CD4-positive, CD25-positive, alpha-beta regulatory T cell (primary cell): Measurements from ENCODE around the gene IFI27L1. TPM values are rescaled to one million over a fixed set of nuclear protein-coding genes. Genes with fewer than 3 reads are reported as not detected.

Source experiments
- ATAC-seq, 2 donors: fragments of 150-1000 bp; cut with Tn5 transposase; one replicate each; pipeline ENCODE4 v1.10.0; 2021; ENCODE audit warnings: low read depth in 2 of 2, moderate number of reproducible peaks in 2 of 2, moderate library complexity in 1 of 2
- DNase-seq, 3 donors: peaks; one replicate each; pipeline versions ENCODE4 v3.0.0 to v3.0.0-alpha.2; 2012 to 2022; ENCODE audit warnings: mixed read lengths in 1 of 3
- H3K27ac ChIP-seq: one replicate; pipeline ENCODE4 v1.7.0; 2013; ENCODE audit warnings: mild to moderate bottlenecking, low read length; ENCODE audit not compliant: insufficient read depth, poor library complexity, severe bottlenecking
- H3K27me3 ChIP-seq: one replicate; pipeline ENCODE4 v1.7.0; 2013; ENCODE audit warnings: low read length; ENCODE audit not compliant: control insufficient read depth, insufficient read depth
- H3K36me3 ChIP-seq: one replicate; pipeline ENCODE4 v1.7.0; 2013; ENCODE audit warnings: mild to moderate bottlenecking, low read length, moderate library complexity; ENCODE audit not compliant: control insufficient read depth, insufficient read depth
- H3K4me1 ChIP-seq: 2 replicates; pipeline ENCODE4 v1.7.0; 2013; ENCODE audit warnings: mild to moderate bottlenecking, low read length; ENCODE audit not compliant: insufficient read depth, control insufficient read depth, poor library complexity, severe bottlenecking
- H3K4me3 ChIP-seq: one replicate; pipeline ENCODE4 v1.7.0; 2013; ENCODE audit warnings: low read depth, mild to moderate bottlenecking, low read length, moderate library complexity
- H3K9me3 ChIP-seq, 2 experiments: 1 replicate in 1 of 2; 2 replicates in 1 of 2; pipeline ENCODE4 v1.7.0; 2013; ENCODE audit warnings: low read length in 2 of 2, mild to moderate bottlenecking in 1 of 2, moderate library complexity in 1 of 2; ENCODE audit not compliant: control insufficient read depth in 2 of 2
- H3K27ac Mint-ChIP-seq, 3 donors: one replicate each; pipeline ENCODE4 v1.8.0; 2020 to 2022; ENCODE audit warnings: mild to moderate bottlenecking in 3 of 3, mixed read lengths in 3 of 3, moderate library complexity in 2 of 3
- H3K27me3 Mint-ChIP-seq: one replicate; pipeline ENCODE4 v1.8.0; 2022; ENCODE audit warnings: mild to moderate bottlenecking, mixed read lengths
- H3K36me3 Mint-ChIP-seq: one replicate; pipeline ENCODE4 v1.8.0; 2020; ENCODE audit warnings: mixed read lengths
- H3K4me1 Mint-ChIP-seq, 4 donors: one replicate each; pipeline ENCODE4 v1.8.0; 2020 to 2022; ENCODE audit warnings: mixed read lengths in 4 of 4, mild to moderate bottlenecking in 1 of 4
- H3K4me3 Mint-ChIP-seq, 4 donors: one replicate each; pipeline ENCODE4 v1.8.0; 2020 to 2022; ENCODE audit warnings: mild to moderate bottlenecking in 4 of 4, mixed read lengths in 4 of 4, moderate library complexity in 3 of 4
- H3K9me3 Mint-ChIP-seq, 7 donors: one replicate each; pipeline ENCODE4 v1.8.0; 2020 to 2022; ENCODE audit warnings: mixed read lengths in 7 of 7, mild to moderate bottlenecking in 3 of 7, moderate library complexity in 2 of 7
- polyA plus RNA-seq, 4 donors: library from polyadenylated mRNA; unstranded; fragments of 300-500 nt; fragmentation: Illumina TruSeq; gene quantifications; one replicate each; pipeline ENCODE4 v1.2.3, GENCODE V29; 2021
- total RNA-seq: library from RNA; stranded (reverse); gene quantifications from one replicate; pipeline ENCODE4 v1.2.3, GENCODE V29; 2022

IFI27L1 gene
- total and polyA plus RNA-seq, 5 donors from 2014 or later, result 5.8 to 12.0 (median 10.8) TPM

GRCh38 chr14:94132285-94132887, 51.3 kb downstream of the IFI27L1 start:
- Histone ChIP-seq H3K9me3 (peaks cover 0 to 11% of the 10 kb centered on the region in 2 experiments), H3K36me3 (no peaks in the 10 kb centered on the region), H3K4me1 (peaks cover 22% of the 10 kb centered on the region), H3K4me3 (no peak overlapping the region), H3K27me3 (peaks cover 11% of the 10 kb centered on the region), H3K27ac (no peak overlapping the region)
- DNase-seq, result peak; percentile 49 to 84 (median 72)
- Mint-ChIP-seq H3K27me3 (peaks cover 41% of the 10 kb centered on the region), H3K4me1 (peaks cover 10 to 36% (median 21%) of the 10 kb centered on the region in 4 donors), H3K9me3 (peaks cover 0 to 5% (median 3%) of the 10 kb centered on the region in 7 donors), H3K27ac (peak overlapping the region in 1 of 3 donors; percentile 20), H3K36me3 (peaks cover 6% of the 10 kb centered on the region), H3K4me3 (peak overlapping the region in 2 of 4 donors; percentile 26 to 54)
- ATAC-seq, result peak in 1 of 2 donors; percentile 37

- ATAC-seq, result no peak
- H3K27ac ChIP-seq, result no peak overlapping the region
- peaks cover 8% of the 10 kb centered on the region for H3K27me3 ChIP-seq
- H3K4me3 ChIP-seq, result no peak overlapping the region
- no peak for DNase-seq
- Mint-ChIP-seq H3K27me3 (peaks cover 37% of the 10 kb centered on the region), H3K4me1 (peaks cover 3 to 16% (median 9%) of the 10 kb centered on the region in 4 donors), H3K4me3 (no peak overlapping the region), H3K27ac (no peak overlapping the region), H3K36me3 (peaks cover 6% of the 10 kb centered on the region), H3K9me3 (peaks cover 0 to 5% (median 3%) of the 10 kb centered on the region in 7 donors)
- H3K4me1 ChIP-seq, result no peaks in the 10 kb centered on the region
- H3K9me3 ChIP-seq, result peaks cover 0 to 11% of the 10 kb centered on the region in 2 experiments
- no peaks in the 10 kb centered on the region for H3K36me3 ChIP-seq
Observed at GRCh38 chr14:94135476-94135875, 54.4 kb downstream of the IFI27L1 start.

- Mint-ChIP-seq H3K9me3 (peaks cover 0 to 5% (median 3%) of the 10 kb centered on the region in 7 donors), H3K27me3 (peaks cover 32% of the 10 kb centered on the region), H3K36me3 (peaks cover 6% of the 10 kb centered on the region), H3K4me1 (peaks cover 3 to 16% (median 6%) of the 10 kb centered on the region in 4 donors), H3K27ac (no peak overlapping the region), H3K4me3 (no peak overlapping the region)
- Histone ChIP-seq H3K9me3 (peaks cover 0 to 11% of the 10 kb centered on the region in 2 experiments), H3K27me3 (peaks cover 3% of the 10 kb centered on the region), H3K36me3 (no peaks in the 10 kb centered on the region), H3K27ac (no peak overlapping the region), H3K4me1 (no peaks in the 10 kb centered on the region), H3K4me3 (no peak overlapping the region)
- DNase-seq (peak; percentile 68 to 81 (median 80)), ATAC-seq (peak; percentile 83 to 86)
Observed at GRCh38 chr14:94136575-94137331, 55.6 kb downstream of the IFI27L1 start.

GRCh38 chr14:94138251-94138650, 57.1 kb downstream of the IFI27L1 start:
- no peak overlapping the region for H3K4me3 Mint-ChIP-seq
- no peak overlapping the region for H3K27ac Mint-ChIP-seq
- Histone ChIP-seq H3K36me3 (no peaks in the 10 kb centered on the region), H3K27ac (no peak overlapping the region), H3K4me3 (no peak overlapping the region), H3K4me1 (no peaks in the 10 kb centered on the region), H3K27me3 (peaks cover 3% of the 10 kb centered on the region), H3K9me3 (peaks cover 0 to 11% of the 10 kb centered on the region in 2 experiments)
- ATAC-seq, result no peak
- H3K27me3 Mint-ChIP-seq, result peaks cover 33% of the 10 kb centered on the region
- no peak for DNase-seq
- peaks cover 0 to 11% (median 2%) of the 10 kb centered on the region in 4 donors for H3K4me1 Mint-ChIP-seq
- H3K9me3 Mint-ChIP-seq, result peaks cover 0 to 5% (median 3%) of the 10 kb centered on the region in 7 donors
- peaks cover 6% of the 10 kb centered on the region for H3K36me3 Mint-ChIP-seq

GRCh38 chr14:94139006-94139405, 57.9 kb downstream of the IFI27L1 start:
- Histone ChIP-seq H3K4me1 (no peaks in the 10 kb centered on the region), H3K36me3 (no peaks in the 10 kb centered on the region), H3K4me3 (no peak overlapping the region), H3K27me3 (no peaks in the 10 kb centered on the region), H3K27ac (no peak overlapping the region), H3K9me3 (peaks cover 0 to 11% of the 10 kb centered on the region in 2 experiments)
- H3K27ac Mint-ChIP-seq, result no peak overlapping the region
- H3K36me3 Mint-ChIP-seq, result peaks cover 6% of the 10 kb centered on the region
- peak overlapping the region in 1 of 4 donors; percentile 13 for H3K4me3 Mint-ChIP-seq
- ATAC-seq, result no peak
- peaks cover 0 to 5% (median 3%) of the 10 kb centered on the region in 7 donors for H3K9me3 Mint-ChIP-seq
- peaks cover 0 to 11% (median 2%) of the 10 kb centered on the region in 4 donors for H3K4me1 Mint-ChIP-seq
- no peak for DNase-seq
- peaks cover 33% of the 10 kb centered on the region for H3K27me3 Mint-ChIP-seq

- Histone ChIP-seq H3K27ac (no peak overlapping the region), H3K9me3 (peaks cover 0 to 11% of the 10 kb centered on the region in 2 experiments), H3K4me3 (no peak overlapping the region), H3K36me3 (no peaks in the 10 kb centered on the region), H3K4me1 (no peaks in the 10 kb centered on the region), H3K27me3 (no peaks in the 10 kb centered on the region)
- Mint-ChIP-seq H3K4me1 (peaks cover 0 to 11% (median 2%) of the 10 kb centered on the region in 4 donors), H3K4me3 (no peak overlapping the region), H3K27me3 (peaks cover 32% of the 10 kb centered on the region), H3K36me3 (peaks cover 6% of the 10 kb centered on the region), H3K27ac (no peak overlapping the region), H3K9me3 (peaks cover 0 to 5% (median 3%) of the 10 kb centered on the region in 7 donors)
- ATAC-seq (no peak), DNase-seq (no peak)
Observed at GRCh38 chr14:94139421-94139820, 58.3 kb downstream of the IFI27L1 start.

- Mint-ChIP-seq H3K27ac (no peak overlapping the region), H3K4me1 (peaks cover 0 to 9% (median 2%) of the 10 kb centered on the region in 4 donors), H3K36me3 (no peaks in the 10 kb centered on the region), H3K9me3 (no peaks in the 10 kb centered on the region), H3K4me3 (no peak overlapping the region), H3K27me3 (peaks cover 9% of the 10 kb centered on the region)
- no peaks in the 10 kb centered on the region for H3K36me3 ChIP-seq
- ATAC-seq, result no peak
- no peaks in the 10 kb centered on the region for H3K27me3 ChIP-seq
- no peak overlapping the region for H3K4me3 ChIP-seq
- H3K9me3 ChIP-seq, result no peaks in the 10 kb centered on the region
- H3K4me1 ChIP-seq, result no peaks in the 10 kb centered on the region
- no peak overlapping the region for H3K27ac ChIP-seq
- DNase-seq, result no peak
Observed at GRCh38 chr14:94142247-94142646, 61.1 kb downstream of the IFI27L1 start.
